Nephron (organoid): ENCODE results near the gene STMN3.
"Not testable (repeated sequence)": the region's sequence is repeated elsewhere in the genome, so short reads cannot be mapped to it uniquely, and the experiment has no call there.

Source experiments
- H3K27ac Mint-ChIP-seq, 3 experiments: 2 replicates each; pipeline ENCODE4 v1.8.0; 2020; ENCODE audit warnings: mixed read lengths in 3 of 3, mild to moderate bottlenecking in 2 of 3, moderate library complexity in 1 of 3
- H3K27me3 Mint-ChIP-seq: 2 replicates; pipeline ENCODE4 v1.8.0; 2021; ENCODE audit warnings: low read depth, mild to moderate bottlenecking, moderate library complexity, mixed read lengths
- H3K36me3 Mint-ChIP-seq: 2 replicates; pipeline ENCODE4 v1.8.0; 2020; ENCODE audit warnings: low read depth, mixed read lengths
- H3K4me1 Mint-ChIP-seq: 2 replicates; pipeline ENCODE4 v1.8.0; 2020; ENCODE audit warnings: mixed read lengths
- H3K4me3 Mint-ChIP-seq, 3 experiments: 2 replicates each; pipeline ENCODE4 v1.8.0; 2020; ENCODE audit warnings: mild to moderate bottlenecking in 3 of 3, mixed read lengths in 3 of 3, moderate library complexity in 2 of 3
- H3K9me3 Mint-ChIP-seq: 2 replicates; pipeline ENCODE4 v1.8.0; 2020; ENCODE audit warnings: mixed read lengths
- TF ChIP-seq, protein P1 (sequence below), 3 experiments: fragments of 200-600 bp; sonication (generic); IDR thresholded peaks; one replicate each; pipeline ENCODE4 v1.5.0; 2021; ENCODE audit warnings: antibody characterized with exemption in 3 of 3; ENCODE audit not compliant: unreplicated experiment in 3 of 3

STMN3 gene

DNA sequence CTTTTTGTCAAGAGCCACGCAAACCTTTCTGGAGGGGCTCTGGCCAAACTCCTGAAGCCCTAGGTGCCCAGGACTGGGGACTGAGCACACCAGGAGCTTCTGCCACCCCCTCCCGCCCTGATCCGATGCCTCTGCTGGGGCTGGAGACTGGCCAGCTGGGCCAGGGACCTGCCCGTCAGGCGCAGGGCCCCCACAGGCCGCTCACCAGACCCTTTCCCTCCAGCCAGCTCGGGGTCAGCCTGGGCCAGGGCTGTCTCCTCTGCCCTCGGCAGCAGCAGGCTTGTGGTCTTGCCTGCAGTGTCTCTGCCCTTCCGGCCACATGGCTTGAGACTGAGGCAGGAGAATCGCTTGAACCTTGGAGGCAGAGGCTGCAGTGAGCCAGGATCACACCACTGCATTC, 19.4 kb upstream of the STMN3 start:
- Mint-ChIP-seq H3K4me1 (no peaks in the 10 kb centered on the region), H3K27me3 (no peaks in the 10 kb centered on the region), H3K9me3 (no peaks in the 10 kb centered on the region), H3K27ac (no peak overlapping the region), H3K36me3 (peaks cover 38% of the 10 kb centered on the region), H3K4me3 (no peak overlapping the region)
- TF ChIP-seq, protein P1, sequence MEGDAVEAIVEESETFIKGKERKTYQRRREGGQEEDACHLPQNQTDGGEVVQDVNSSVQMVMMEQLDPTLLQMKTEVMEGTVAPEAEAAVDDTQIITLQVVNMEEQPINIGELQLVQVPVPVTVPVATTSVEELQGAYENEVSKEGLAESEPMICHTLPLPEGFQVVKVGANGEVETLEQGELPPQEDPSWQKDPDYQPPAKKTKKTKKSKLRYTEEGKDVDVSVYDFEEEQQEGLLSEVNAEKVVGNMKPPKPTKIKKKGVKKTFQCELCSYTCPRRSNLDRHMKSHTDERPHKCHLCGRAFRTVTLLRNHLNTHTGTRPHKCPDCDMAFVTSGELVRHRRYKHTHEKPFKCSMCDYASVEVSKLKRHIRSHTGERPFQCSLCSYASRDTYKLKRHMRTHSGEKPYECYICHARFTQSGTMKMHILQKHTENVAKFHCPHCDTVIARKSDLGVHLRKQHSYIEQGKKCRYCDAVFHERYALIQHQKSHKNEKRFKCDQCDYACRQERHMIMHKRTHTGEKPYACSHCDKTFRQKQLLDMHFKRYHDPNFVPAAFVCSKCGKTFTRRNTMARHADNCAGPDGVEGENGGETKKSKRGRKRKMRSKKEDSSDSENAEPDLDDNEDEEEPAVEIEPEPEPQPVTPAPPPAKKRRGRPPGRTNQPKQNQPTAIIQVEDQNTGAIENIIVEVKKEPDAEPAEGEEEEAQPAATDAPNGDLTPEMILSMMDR (IDR thresholded peaks at IDR 0.05; ENCODE audit: unreplicated experiment in 3 of 3), result no peak

DNA sequence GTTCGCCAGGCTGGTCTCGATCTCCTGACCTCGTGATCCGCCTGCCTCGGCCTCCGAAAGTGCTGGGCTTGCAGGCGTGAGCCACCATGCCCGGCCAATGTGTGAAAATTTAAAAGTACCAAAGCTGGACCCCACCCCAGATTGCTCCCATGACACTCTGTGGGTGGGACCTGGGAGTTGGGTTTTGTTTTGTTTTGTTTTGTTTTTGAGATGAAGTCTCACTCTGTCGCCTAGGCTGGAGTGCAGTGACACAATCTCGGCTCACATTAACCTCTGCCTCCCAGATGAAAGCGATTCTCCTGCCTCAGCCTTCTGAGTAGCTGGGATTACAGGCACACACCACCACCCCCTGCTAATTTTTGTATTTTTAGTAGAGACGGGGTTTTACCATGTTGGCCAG, 18.5 kb upstream of the STMN3 start:
- not testable (repeated sequence) for H3K9me3 Mint-ChIP-seq, H3K27ac Mint-ChIP-seq, H3K27me3 Mint-ChIP-seq, H3K4me3 Mint-ChIP-seq, H3K4me1 Mint-ChIP-seq
- peaks cover 41% of the 10 kb centered on the region for H3K36me3 Mint-ChIP-seq

DNA sequence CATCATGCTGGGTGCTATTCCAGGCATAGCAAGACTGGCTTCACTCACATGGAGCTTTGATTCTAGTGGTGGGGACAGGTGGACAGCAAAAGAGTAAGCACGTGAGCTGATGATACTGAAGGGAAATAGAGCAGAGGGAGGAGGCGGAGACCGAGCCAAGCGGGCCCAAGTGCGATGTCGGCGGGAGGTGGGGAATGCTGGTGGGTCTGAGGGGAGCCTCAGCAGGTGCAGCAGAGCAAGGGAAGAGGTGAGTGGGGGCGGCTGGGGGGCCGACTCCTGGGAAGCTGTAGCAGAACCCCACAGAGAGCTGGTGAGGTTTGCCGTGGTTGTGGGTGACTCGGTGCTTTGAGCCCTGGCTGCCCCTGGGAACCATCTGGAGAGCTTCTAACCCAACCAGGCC, 15.1 kb upstream of the STMN3 start:
- Mint-ChIP-seq H3K27me3 (no peaks in the 10 kb centered on the region), H3K36me3 (peaks cover 33% of the 10 kb centered on the region), H3K27ac (no peak overlapping the region), H3K4me3 (no peak overlapping the region), H3K9me3 (no peaks in the 10 kb centered on the region), H3K4me1 (no peaks in the 10 kb centered on the region)
- TF ChIP-seq, protein P1 (IDR thresholded peaks at IDR 0.05; ENCODE audit: unreplicated experiment in 3 of 3), result no peak

DNA sequence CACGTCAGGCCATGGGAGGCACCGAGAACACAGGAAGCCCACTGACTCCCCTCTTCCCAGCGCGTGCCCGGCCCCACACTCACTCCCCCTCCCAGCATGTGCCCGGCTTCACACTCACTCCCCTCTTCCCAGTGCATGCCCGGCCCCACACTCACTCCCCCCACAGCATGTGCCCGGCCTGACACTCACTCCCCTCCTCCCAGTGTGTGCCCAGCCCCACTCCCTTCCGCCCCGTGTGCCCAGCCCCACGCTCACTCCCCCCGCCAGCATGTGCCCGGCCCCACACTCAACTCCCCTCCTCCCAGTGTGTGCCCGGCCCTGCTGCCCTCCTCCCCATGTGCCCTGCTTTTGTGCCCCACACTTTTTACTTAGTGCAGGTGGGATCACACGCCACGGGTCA, 14.6 kb upstream of the STMN3 start:
- H3K4me3 Mint-ChIP-seq, result no peak overlapping the region
- TF ChIP-seq, protein P1 (IDR thresholded peaks at IDR 0.05; ENCODE audit: unreplicated experiment in 3 of 3), result no peak
- no peaks in the 10 kb centered on the region for H3K9me3 Mint-ChIP-seq
- no peak overlapping the region for H3K27ac Mint-ChIP-seq
- H3K36me3 Mint-ChIP-seq, result peaks cover 33% of the 10 kb centered on the region
- no peaks in the 10 kb centered on the region for H3K4me1 Mint-ChIP-seq
- H3K27me3 Mint-ChIP-seq, result no peaks in the 10 kb centered on the region

DNA sequence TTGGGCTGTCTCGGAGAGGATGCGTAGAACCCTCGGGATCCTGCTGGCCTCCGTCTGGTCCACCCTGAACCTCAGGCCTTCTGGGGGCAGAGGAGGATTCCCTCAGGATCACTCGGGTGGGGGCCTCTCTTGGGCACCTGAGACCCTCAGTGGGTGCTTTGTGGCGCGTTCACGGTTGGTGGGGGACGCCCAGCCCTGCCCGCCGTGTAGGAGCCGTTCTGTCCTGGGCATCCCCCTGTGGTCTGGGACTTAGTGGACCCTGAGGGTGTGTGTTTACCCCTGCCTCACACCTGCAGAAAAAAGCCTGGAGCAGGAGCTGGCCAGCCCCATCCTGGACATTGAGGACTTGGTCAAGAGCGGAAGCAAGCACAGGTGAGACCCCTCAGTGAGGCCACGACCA, 12.5 kb upstream of the STMN3 start:
- H3K4me1 Mint-ChIP-seq, result no peaks in the 10 kb centered on the region
- H3K27ac Mint-ChIP-seq, result no peak overlapping the region
- no peaks in the 10 kb centered on the region for H3K9me3 Mint-ChIP-seq
- peaks cover 36% of the 10 kb centered on the region for H3K36me3 Mint-ChIP-seq
- H3K27me3 Mint-ChIP-seq, result no peaks in the 10 kb centered on the region
- TF ChIP-seq, protein P1 (IDR thresholded peaks at IDR 0.05; ENCODE audit: unreplicated experiment in 3 of 3), result no peak
- no peak overlapping the region for H3K4me3 Mint-ChIP-seq

DNA sequence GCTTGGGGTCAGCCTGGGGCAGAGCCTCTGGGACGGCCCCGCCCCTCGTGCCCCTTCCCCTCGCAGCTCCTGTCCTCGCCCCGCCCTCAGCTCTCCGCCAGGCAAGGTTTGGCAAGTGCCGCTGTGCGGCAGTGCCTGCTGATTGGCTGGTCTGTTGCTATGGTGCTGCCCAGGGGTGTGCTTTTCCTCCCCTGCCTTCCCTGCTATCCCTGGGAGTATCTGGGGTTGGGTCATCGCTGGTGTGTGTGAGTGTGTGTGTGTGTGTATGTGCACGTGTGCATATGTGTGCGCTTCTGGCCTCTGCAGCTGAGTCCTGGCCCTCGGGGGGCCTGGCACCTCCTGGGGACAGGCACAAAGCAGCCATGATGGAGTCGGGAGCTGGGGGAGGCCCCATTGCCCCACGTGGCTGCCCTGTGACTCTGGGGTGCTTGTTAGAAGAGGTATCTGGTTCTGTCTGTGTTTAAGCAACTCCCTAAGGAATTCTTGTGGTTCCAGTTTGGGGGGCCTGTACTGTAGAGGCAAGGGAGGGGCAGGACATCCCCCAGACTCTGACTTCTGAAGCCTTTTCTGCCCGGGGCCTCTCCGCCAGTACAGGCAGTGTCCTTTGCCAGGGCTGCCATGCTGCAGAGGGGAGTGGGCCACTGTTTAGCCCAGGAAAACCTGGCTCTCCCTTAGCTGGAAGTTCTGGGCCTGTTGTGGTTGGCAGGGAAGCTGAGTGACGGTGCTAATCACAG, 11.8 kb upstream of the STMN3 start:
- Mint-ChIP-seq H3K4me3 (no peak overlapping the region), H3K27me3 (no peaks in the 10 kb centered on the region), H3K27ac (no peak overlapping the region), H3K9me3 (no peaks in the 10 kb centered on the region), H3K36me3 (peaks cover 34% of the 10 kb centered on the region), H3K4me1 (no peaks in the 10 kb centered on the region)
- TF ChIP-seq, protein P1 (IDR thresholded peaks at IDR 0.05; ENCODE audit: unreplicated experiment in 3 of 3), result no peak
